GM21786 (cell line): Measurements from ENCODE around the gene KLK1.
"Not testable (repeated sequence)": the region's sequence is repeated elsewhere in the genome, so short reads cannot be mapped to it uniquely, and the experiment has no call there.

ENCODE experiments used
- ATAC-seq: cut with Tn5 transposase; IDR thresholded peaks from one replicate; pipeline ENCODE4 v1.9.1; 2021; ENCODE audit not compliant: unreplicated experiment

The KLK1 gene

GRCh38 chr19:50794074-50794875 lies 29.3 kb downstream of the KLK1 start:
- no peak for ATAC-seq

GRCh38 chr19:50793558-50794065 lies 30.0 kb downstream of the KLK1 start:
- no peak for ATAC-seq

- ATAC-seq = no peak
Observed at GRCh38 chr19:50792272-50793250, 31.0 kb downstream of the KLK1 start.

GRCh38 chr19:50791594-50792271 lies 31.9 kb downstream of the KLK1 start:
- ATAC-seq = no peak

GRCh38 chr19:50790922-50791467 lies 32.6 kb downstream of the KLK1 start:
- ATAC-seq = no peak

GRCh38 chr19:50790396-50790795 lies 33.2 kb downstream of the KLK1 start, which contains the start of gene ACP4:
TSS of gene ACP4 (plus strand) at chr19:50790415. CDS start at chr19:50790415, 0 bp downstream.
- no peak for ATAC-seq

GRCh38 chr19:50785329-50785728 lies 38.3 kb downstream of the KLK1 start:
- ATAC-seq = no peak

- no peak for ATAC-seq
Observed at GRCh38 chr19:50784710-50785109, 38.9 kb downstream of the KLK1 start.

- not testable (repeated sequence) for ATAC-seq
Observed at GRCh38 chr19:50783848-50784152, 39.8 kb downstream of the KLK1 start.

- ATAC-seq = no peak
Observed at GRCh38 chr19:50780753-50781435, 42.7 kb downstream of the KLK1 start.

GRCh38 chr19:50779504-50780457 lies 43.8 kb downstream of the KLK1 start:
- ATAC-seq = no peak

- no peak for ATAC-seq
Observed at GRCh38 chr19:50778906-50779430, 44.6 kb downstream of the KLK1 start.

- ATAC-seq = no peak
Observed at GRCh38 chr19:50777830-50778303, 45.7 kb downstream of the KLK1 start.

GRCh38 chr19:50777261-50777660 lies 46.3 kb downstream of the KLK1 start:
- no peak for ATAC-seq

- no peak for ATAC-seq
Observed at GRCh38 chr19:50776131-50776530, 47.5 kb downstream of the KLK1 start.

GRCh38 chr19:50773454-50773853 lies 50.1 kb downstream of the KLK1 start:
- not testable (repeated sequence) for ATAC-seq

GRCh38 chr19:50772912-50773311 lies 50.7 kb downstream of the KLK1 start:
- ATAC-seq = not testable (repeated sequence)

- ATAC-seq = no peak
Observed at GRCh38 chr19:50772476-50772875, 51.1 kb downstream of the KLK1 start.

- ATAC-seq = no peak
Observed at GRCh38 chr19:50770888-50771287, 52.7 kb downstream of the KLK1 start.
